PFSK-1 (cell line): ENCODE results near the gene RRAD.

Source experiments
- FOXP2 ChIP-seq: optimal IDR thresholded peaks from 2 replicates; pipeline ENCODE3; 2011; ENCODE audit warnings: borderline replicate concordance, control low read depth, inconsistent platforms; ENCODE audit not compliant: insufficient read depth; ENCODE audit errors: extremely low read length, extremely low read depth
- POLR2AphosphoS5 ChIP-seq: IDR thresholded peaks from 2 replicates; pipeline ENCODE4 v1.6.1; 2012; ENCODE audit warnings: low read depth, mild to moderate bottlenecking, control low read depth, low read length, moderate library complexity
- SIN3A ChIP-seq: IDR thresholded peaks from 2 replicates; pipeline ENCODE4 v1.6.1; 2012; ENCODE audit warnings: mild to moderate bottlenecking, low read length, moderate library complexity, borderline replicate concordance; ENCODE audit not compliant: insufficient read depth
- TAF1 ChIP-seq: IDR thresholded peaks from 2 replicates; pipeline ENCODE4 v1.6.1; 2012; ENCODE audit warnings: low read length, control low read depth, borderline replicate concordance; ENCODE audit not compliant: insufficient read depth
- TF ChIP-seq, protein P1 (sequence below), 2 experiments: IDR thresholded peaks; 2 replicates each; pipeline versions ENCODE4 v1.6.1 to v1.8.0; 2011 to 2012; ENCODE audit warnings: low read depth in 2 of 2, low read length in 2 of 2, control low read depth in 1 of 2, inconsistent platforms in 1 of 2, mild to moderate bottlenecking in 1 of 2, moderate library complexity in 1 of 2; ENCODE audit not compliant: insufficient read depth in 1 of 2

Gene RRAD

DNA sequence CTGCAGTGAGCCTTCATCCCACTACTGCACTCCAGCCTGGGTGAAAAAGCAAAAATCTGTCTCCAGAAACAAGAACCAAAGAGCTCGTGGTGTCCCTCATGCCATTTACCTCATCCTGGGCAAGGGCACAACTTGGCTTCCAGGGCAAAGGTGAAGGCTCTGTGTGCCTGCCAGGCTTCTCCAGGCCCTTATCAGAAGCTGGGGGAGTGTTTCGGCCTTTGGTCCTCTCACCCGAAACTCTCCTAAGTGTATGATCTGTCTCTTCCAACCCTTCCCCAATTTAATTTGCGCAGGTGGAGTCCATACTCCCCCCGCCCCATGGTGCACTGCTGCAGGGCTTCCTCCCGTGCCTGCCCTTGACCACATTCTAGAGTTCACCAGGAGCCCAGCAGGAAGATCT lies 11.1 kb upstream of the RRAD start:
- TF ChIP-seq, protein P1, sequence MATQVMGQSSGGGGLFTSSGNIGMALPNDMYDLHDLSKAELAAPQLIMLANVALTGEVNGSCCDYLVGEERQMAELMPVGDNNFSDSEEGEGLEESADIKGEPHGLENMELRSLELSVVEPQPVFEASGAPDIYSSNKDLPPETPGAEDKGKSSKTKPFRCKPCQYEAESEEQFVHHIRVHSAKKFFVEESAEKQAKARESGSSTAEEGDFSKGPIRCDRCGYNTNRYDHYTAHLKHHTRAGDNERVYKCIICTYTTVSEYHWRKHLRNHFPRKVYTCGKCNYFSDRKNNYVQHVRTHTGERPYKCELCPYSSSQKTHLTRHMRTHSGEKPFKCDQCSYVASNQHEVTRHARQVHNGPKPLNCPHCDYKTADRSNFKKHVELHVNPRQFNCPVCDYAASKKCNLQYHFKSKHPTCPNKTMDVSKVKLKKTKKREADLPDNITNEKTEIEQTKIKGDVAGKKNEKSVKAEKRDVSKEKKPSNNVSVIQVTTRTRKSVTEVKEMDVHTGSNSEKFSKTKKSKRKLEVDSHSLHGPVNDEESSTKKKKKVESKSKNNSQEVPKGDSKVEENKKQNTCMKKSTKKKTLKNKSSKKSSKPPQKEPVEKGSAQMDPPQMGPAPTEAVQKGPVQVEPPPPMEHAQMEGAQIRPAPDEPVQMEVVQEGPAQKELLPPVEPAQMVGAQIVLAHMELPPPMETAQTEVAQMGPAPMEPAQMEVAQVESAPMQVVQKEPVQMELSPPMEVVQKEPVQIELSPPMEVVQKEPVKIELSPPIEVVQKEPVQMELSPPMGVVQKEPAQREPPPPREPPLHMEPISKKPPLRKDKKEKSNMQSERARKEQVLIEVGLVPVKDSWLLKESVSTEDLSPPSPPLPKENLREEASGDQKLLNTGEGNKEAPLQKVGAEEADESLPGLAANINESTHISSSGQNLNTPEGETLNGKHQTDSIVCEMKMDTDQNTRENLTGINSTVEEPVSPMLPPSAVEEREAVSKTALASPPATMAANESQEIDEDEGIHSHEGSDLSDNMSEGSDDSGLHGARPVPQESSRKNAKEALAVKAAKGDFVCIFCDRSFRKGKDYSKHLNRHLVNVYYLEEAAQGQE (IDR thresholded peaks at IDR 0.05; ENCODE audit: insufficient read depth in 1 of 2, low read depth in 2 of 2, low read length in 2 of 2): no peak
- TF ChIP-seq FOXP2: no peak
- no peak for TF ChIP-seq SIN3A
- TF ChIP-seq POLR2AphosphoS5: no peak
- no peak for TF ChIP-seq TAF1

GRCh38 chr16:66935314-66936011 lies 10.1 kb upstream of the RRAD start, which contains the start of gene CES2:
CES2 (plus strand) TSS chr16:66935516; CDS start chr16:66935636, 120 bp downstream.
- TF ChIP-seq POLR2AphosphoS5: no peak
- TF ChIP-seq, protein P1 (IDR thresholded peaks at IDR 0.05; ENCODE audit: insufficient read depth in 1 of 2, low read depth in 2 of 2, low read length in 2 of 2): no peak
- TF ChIP-seq TAF1: no peak
- TF ChIP-seq SIN3A: no peak
- TF ChIP-seq FOXP2: no peak

- TF ChIP-seq FOXP2: peak; percentile 83
- TF ChIP-seq, protein P1 (IDR thresholded peaks at IDR 0.05; ENCODE audit: insufficient read depth in 1 of 2, low read depth in 2 of 2, low read length in 2 of 2): no peak
- peak; percentile 61; the same call in 1 of the 2 replicates for TF ChIP-seq POLR2AphosphoS5
- peak; percentile 57; the same call in 1 of the 2 replicates for TF ChIP-seq TAF1
- no peak for TF ChIP-seq SIN3A
Measured at GRCh38 chr16:66934138-66934838, 9.0 kb upstream of the RRAD start, which contains the start of gene CIAO2B. CIAO2B (minus strand) TSS chr16:66934402; CDS start chr16:66934364, 38 bp downstream.

DNA sequence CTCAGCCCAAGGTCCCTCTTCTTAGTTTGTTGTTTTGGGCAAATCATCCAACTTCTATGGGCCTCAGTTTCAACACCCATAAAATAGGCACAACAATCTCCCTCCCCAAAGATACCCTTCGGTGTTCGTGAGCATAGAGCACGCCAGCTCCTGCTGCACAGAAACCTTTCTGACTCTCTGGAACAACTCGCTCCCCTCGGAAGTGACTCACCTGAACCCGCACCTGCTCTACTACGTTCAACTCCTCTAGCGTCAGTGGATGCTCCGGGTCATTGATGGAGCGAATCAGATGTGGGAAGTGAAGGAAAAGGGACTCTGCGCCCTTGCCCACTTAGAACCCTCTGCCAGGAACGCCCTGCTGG lies 8.4 kb upstream of the RRAD start:
- no peak for TF ChIP-seq SIN3A
- TF ChIP-seq TAF1: no peak
- no peak for TF ChIP-seq POLR2AphosphoS5
- TF ChIP-seq, protein P1 (IDR thresholded peaks at IDR 0.05; ENCODE audit: insufficient read depth in 1 of 2, low read depth in 2 of 2, low read length in 2 of 2): no peak
- TF ChIP-seq FOXP2: no peak
